B cell (primary cell): ENCODE results near the gene PCNX3.

Experiments
- EZH2 ChIP-seq: IDR thresholded peaks from 2 replicates; pipeline ENCODE4 v1.6.1; 2012; ENCODE audit warnings: borderline replicate concordance, low read depth, mild to moderate bottlenecking, moderate library complexity, low read length; ENCODE audit not compliant: insufficient read depth, poor library complexity, severe bottlenecking
- TF ChIP-seq, protein P1 (sequence below): fragments of 200-600 bp; IDR thresholded peaks from one replicate; pipeline ENCODE4 v1.8.0; 2022; ENCODE audit warnings: antibody characterized with exemption, mild to moderate bottlenecking

DNA sequence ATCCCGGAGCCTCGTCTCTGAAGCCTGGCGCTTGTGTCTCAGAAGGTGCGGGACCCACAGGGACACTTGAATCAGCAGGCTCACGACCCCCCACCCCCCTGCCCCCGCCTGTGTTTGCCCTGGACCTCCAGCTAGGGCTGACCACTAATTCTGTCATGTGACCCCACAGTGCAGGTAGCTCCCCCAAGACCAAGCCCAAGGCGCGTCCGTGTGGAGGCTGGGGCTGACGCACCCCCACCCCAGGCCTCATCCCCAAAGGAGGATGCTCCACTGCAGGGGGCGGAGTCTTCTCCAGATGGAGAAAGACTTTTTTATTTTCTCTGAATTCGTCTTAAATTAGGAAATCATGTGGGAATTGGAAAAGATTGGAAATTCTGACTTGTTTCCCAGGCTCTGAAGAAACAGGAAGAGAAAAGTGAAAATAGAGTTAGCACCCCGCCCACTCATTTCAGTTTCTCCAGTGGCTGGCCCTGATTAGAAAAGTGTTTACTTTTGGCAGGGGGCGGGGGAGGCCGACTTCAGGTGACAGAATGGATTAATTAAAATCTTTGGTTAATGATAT is 48.1 kb downstream of the PCNX3 start:
- TF ChIP-seq, protein P1, sequence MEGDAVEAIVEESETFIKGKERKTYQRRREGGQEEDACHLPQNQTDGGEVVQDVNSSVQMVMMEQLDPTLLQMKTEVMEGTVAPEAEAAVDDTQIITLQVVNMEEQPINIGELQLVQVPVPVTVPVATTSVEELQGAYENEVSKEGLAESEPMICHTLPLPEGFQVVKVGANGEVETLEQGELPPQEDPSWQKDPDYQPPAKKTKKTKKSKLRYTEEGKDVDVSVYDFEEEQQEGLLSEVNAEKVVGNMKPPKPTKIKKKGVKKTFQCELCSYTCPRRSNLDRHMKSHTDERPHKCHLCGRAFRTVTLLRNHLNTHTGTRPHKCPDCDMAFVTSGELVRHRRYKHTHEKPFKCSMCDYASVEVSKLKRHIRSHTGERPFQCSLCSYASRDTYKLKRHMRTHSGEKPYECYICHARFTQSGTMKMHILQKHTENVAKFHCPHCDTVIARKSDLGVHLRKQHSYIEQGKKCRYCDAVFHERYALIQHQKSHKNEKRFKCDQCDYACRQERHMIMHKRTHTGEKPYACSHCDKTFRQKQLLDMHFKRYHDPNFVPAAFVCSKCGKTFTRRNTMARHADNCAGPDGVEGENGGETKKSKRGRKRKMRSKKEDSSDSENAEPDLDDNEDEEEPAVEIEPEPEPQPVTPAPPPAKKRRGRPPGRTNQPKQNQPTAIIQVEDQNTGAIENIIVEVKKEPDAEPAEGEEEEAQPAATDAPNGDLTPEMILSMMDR: no peak
- TF ChIP-seq EZH2: no peak
